Measurements from ENCODE around the gene CHST6.

DNA sequence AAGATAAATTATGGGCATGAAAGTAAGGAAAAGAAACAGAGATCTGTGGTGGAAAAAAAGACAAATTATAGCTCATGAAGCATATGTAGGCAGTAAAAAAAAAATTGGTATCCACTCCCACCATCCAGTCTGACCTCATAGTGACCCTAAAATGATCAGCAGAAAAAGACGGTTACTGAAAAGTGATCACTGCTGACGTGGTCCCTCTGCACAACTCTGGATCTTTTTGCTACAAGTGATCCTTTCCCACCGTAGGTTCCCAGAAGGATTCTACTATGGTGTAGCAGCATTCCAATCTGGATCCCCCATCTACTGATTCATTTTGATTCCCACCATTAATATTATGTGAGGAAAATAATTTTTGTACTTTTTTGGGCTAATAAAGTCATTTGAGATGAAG is 10.9 kb upstream of the CHST6 start:
- TF ChIP-seq POLR2A (IDR thresholded peaks at IDR 0.05): no peak
- TF ChIP-seq, protein P1, sequence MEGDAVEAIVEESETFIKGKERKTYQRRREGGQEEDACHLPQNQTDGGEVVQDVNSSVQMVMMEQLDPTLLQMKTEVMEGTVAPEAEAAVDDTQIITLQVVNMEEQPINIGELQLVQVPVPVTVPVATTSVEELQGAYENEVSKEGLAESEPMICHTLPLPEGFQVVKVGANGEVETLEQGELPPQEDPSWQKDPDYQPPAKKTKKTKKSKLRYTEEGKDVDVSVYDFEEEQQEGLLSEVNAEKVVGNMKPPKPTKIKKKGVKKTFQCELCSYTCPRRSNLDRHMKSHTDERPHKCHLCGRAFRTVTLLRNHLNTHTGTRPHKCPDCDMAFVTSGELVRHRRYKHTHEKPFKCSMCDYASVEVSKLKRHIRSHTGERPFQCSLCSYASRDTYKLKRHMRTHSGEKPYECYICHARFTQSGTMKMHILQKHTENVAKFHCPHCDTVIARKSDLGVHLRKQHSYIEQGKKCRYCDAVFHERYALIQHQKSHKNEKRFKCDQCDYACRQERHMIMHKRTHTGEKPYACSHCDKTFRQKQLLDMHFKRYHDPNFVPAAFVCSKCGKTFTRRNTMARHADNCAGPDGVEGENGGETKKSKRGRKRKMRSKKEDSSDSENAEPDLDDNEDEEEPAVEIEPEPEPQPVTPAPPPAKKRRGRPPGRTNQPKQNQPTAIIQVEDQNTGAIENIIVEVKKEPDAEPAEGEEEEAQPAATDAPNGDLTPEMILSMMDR (IDR thresholded peaks at IDR 0.05): no peak
